Smooth muscle cell (in vitro differentiated cells): ENCODE measurements around the gene LPCAT1. TPM values are rescaled to one million over a fixed set of nuclear protein-coding genes. Genes with fewer than 3 reads are reported as not detected.

Experiments
- DNase-seq: peaks from one replicate; lab custom pipeline; 2025; ENCODE audit not compliant: unreplicated experiment; lab: John Stamatoyannopoulos, UW
- H2AFZ ChIP-seq: fragments of 200-600 bp; sonication (generic); 2 replicates; pipeline ENCODE4 v1.6.0; 2016; ENCODE audit warnings: antibody characterized with exemption, low read depth, mild to moderate bottlenecking
- H3F3A ChIP-seq: fragments of 200-600 bp; sonication (generic); 2 replicates; pipeline ENCODE4 v1.6.0; 2017; ENCODE audit warnings: antibody characterized with exemption, low read depth
- H3K27ac ChIP-seq: fragments of 200-600 bp; sonication (generic); 2 replicates; pipeline ENCODE4 v1.5.1; 2016; ENCODE audit warnings: low read depth, mild to moderate bottlenecking
- H3K27me3 ChIP-seq: fragments of 200-600 bp; sonication (generic); 2 replicates; pipeline ENCODE4 v1.6.1; 2016; ENCODE audit warnings: low read depth, mild to moderate bottlenecking
- H3K36me3 ChIP-seq: fragments of 200-600 bp; sonication (generic); 2 replicates; pipeline ENCODE4 v1.5.1; 2016; ENCODE audit warnings: low read depth
- H3K4me1 ChIP-seq: fragments of 200-600 bp; sonication (generic); 2 replicates; pipeline ENCODE4 v1.5.1; 2016; ENCODE audit warnings: low read depth
- H3K4me2 ChIP-seq: fragments of 200-600 bp; sonication (generic); 2 replicates; pipeline ENCODE4 v1.6.0; 2016; ENCODE audit warnings: mild to moderate bottlenecking
- H3K4me3 ChIP-seq: fragments of 200-600 bp; sonication (generic); 2 replicates; pipeline ENCODE4 v1.5.1; 2016; ENCODE audit warnings: mild to moderate bottlenecking
- H3K79me2 ChIP-seq: fragments of 200-600 bp; sonication (generic); 2 replicates; pipeline ENCODE4 v1.6.0; 2016; ENCODE audit warnings: low read depth, mild to moderate bottlenecking
- H3K9ac ChIP-seq: fragments of 200-600 bp; sonication (generic); 2 replicates; pipeline ENCODE4 v1.6.0; 2016; ENCODE audit warnings: low read depth
- H3K9me3 ChIP-seq: fragments of 200-600 bp; sonication (generic); replicated peaks from 2 replicates; pipeline ENCODE4 v1.5.1; 2016; ENCODE audit warnings: low read depth
- H4K20me1 ChIP-seq: fragments of 200-600 bp; sonication (generic); 2 replicates; pipeline ENCODE4 v1.6.0; 2016; ENCODE audit warnings: low read depth
- CTCF ChIP-seq: fragments of 200-600 bp; sonication (generic); IDR thresholded peaks from 2 replicates; pipeline ENCODE4 v1.5.1; 2017; ENCODE audit warnings: borderline replicate concordance, mild to moderate bottlenecking, antibody characterized with exemption; ENCODE audit not compliant: insufficient read depth, poor library complexity, severe bottlenecking
- WGBS: methylation state at CpG from one replicate; pipeline ENCODE4 v1.1.7; 2016; ENCODE audit warnings: low lambda C conversion rate; 5-methylcytosine and 5-hydroxymethylcytosine counted together
- polyA plus RNA-seq: library from polyadenylated mRNA; unstranded; fragments of >200 nt; fragmentation: Nextera tagmentation; extraction: Ambion mirVana; gene quantifications from 2 replicates; pipeline ENCODE4 v1.2.1, GENCODE V29; 2016
- total RNA-seq: library from RNA; depleted of rRNA; stranded (reverse); fragments of >200 nt; gene quantifications from 2 replicates; pipeline ENCODE4 v1.2.3, GENCODE V29; 2014

Gene LPCAT1
- total and polyA plus RNA-seq, 2 experiments from 2014 or later = 42.7 to 50.1 TPM

- no peaks in the 10 kb centered on the region for H3K36me3 ChIP-seq
- H3K79me2 ChIP-seq = no peaks in the 10 kb centered on the region
- no peaks in the 10 kb centered on the region for H3K9me3 ChIP-seq
- H3K27ac ChIP-seq = no peak overlapping the region
- no peak overlapping the region for H3K4me3 ChIP-seq
- no peak for DNase-seq
- peaks cover 4% of the 10 kb centered on the region for H3K4me1 ChIP-seq
- no peak overlapping the region for H3K9ac ChIP-seq
- H3K4me2 ChIP-seq = no peak overlapping the region
- H3F3A ChIP-seq = no peaks in the 10 kb centered on the region
- no peak overlapping the region for H2AFZ ChIP-seq
- H4K20me1 ChIP-seq = no peaks in the 10 kb centered on the region
- H3K27me3 ChIP-seq = peaks cover 8% of the 10 kb centered on the region
- 86% methylated on average over 16 of the region's 16 CpGs for WGBS
- no peak for TF ChIP-seq CTCF
Measured at GRCh38 chr5:1549475-1550030, 25.8 kb upstream of the LPCAT1 start.

- TF ChIP-seq CTCF = no peak
- H3K4me3 ChIP-seq = no peak overlapping the region
Measured at GRCh38 chr5:1548702-1549474, 25.1 kb upstream of the LPCAT1 start.

GRCh38 chr5:1547655-1548054 lies 23.9 kb upstream of the LPCAT1 start:
- no peaks in the 10 kb centered on the region for H3K36me3 ChIP-seq
- H3K4me1 ChIP-seq = peaks cover 3% of the 10 kb centered on the region
- WGBS = 97% methylated on average over 6 of the region's 6 CpGs
- no peak overlapping the region for H2AFZ ChIP-seq
- DNase-seq = no peak
- no peak overlapping the region for H3K27ac ChIP-seq
- H3K9me3 ChIP-seq = no peaks in the 10 kb centered on the region
- no peaks in the 10 kb centered on the region for H4K20me1 ChIP-seq
- no peak for TF ChIP-seq CTCF
- peaks cover 8% of the 10 kb centered on the region for H3K27me3 ChIP-seq
- H3K4me3 ChIP-seq = no peak overlapping the region
- H3K4me2 ChIP-seq = no peak overlapping the region
- H3K9ac ChIP-seq = no peak overlapping the region
- H3F3A ChIP-seq = no peaks in the 10 kb centered on the region
- no peaks in the 10 kb centered on the region for H3K79me2 ChIP-seq

More at GRCh38 chr5:1548702-1549474, 25.1 kb upstream of the LPCAT1 start:
- no peak for DNase-seq
- Histone ChIP-seq H3K36me3 (no peaks in the 10 kb centered on the region), H3K4me1 (peaks cover 4% of the 10 kb centered on the region), H3K27ac (no peak overlapping the region), H4K20me1 (no peaks in the 10 kb centered on the region), H3K9ac (no peak overlapping the region), H3K27me3 (peaks cover 8% of the 10 kb centered on the region), H2AFZ (no peak overlapping the region), H3K9me3 (no peaks in the 10 kb centered on the region), H3K79me2 (no peaks in the 10 kb centered on the region), H3F3A (no peaks in the 10 kb centered on the region), H3K4me2 (no peak overlapping the region)
- 88% methylated on average over 33 of the region's 33 CpGs for WGBS
